ENCODE measurements around the gene GLMN.

DNA sequence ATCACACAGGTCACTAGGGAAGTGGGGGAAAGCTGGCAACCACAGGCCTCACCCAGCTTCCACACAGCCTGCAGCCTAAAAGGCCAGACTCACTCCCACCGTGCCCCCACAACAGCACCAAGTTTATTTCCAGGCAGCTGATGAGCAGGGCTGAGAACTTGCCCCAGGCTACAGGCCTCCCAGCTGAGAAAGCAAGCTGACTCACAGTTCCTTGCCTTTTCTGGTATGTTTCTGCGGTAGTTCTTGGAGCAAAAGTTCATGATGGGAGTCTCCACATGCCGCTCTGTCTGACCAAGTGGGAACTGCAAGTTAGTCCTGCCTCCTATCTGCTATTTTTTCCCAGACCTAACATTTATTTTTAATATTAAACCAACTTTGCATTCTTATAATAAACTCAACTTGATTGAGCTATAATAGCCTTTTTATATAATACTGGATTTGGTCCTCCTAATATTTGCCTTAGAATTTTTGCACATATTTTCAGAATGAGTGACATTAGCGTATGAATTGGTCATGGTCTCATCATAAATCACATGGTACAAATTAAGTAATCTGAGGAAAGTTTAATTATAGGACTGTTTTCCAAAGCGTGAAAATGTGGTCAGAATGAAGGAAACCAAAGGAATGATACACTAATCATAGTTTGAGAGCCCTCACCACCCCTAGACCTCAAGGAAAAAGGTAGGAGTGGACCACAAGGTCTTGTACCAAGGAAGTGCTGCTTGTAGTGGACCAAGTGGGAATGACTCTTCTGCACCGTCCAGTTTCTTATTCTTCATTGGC, 30.8 kb upstream of the GLMN start:
- TF ChIP-seq USF2 (IDR thresholded peaks at IDR 0.05) (no peak), POLR2A (IDR thresholded peaks at IDR 0.05; ENCODE audit: low read length) (no peak), MAX (IDR thresholded peaks at IDR 0.05) (no peak), EHMT2 (IDR thresholded peaks at IDR 0.05; ENCODE audit: low read depth) (no peak), RFX5 (IDR thresholded peaks at IDR 0.05) (no peak), PHF8 (IDR thresholded peaks at IDR 0.05; ENCODE audit: borderline replicate concordance, low read depth) (no peak), RNF2 (IDR thresholded peaks at IDR 0.05; ENCODE audit: borderline replicate concordance, low read depth) (no peak), RAD21 (conservative IDR thresholded peaks at IDR 0.05 in 1 of 2, IDR thresholded peaks at IDR 0.05 in 1 of 2) (no peak), NR3C1 (IDR thresholded peaks at IDR 0.05) (no peak)
- TF ChIP-seq, protein P1, sequence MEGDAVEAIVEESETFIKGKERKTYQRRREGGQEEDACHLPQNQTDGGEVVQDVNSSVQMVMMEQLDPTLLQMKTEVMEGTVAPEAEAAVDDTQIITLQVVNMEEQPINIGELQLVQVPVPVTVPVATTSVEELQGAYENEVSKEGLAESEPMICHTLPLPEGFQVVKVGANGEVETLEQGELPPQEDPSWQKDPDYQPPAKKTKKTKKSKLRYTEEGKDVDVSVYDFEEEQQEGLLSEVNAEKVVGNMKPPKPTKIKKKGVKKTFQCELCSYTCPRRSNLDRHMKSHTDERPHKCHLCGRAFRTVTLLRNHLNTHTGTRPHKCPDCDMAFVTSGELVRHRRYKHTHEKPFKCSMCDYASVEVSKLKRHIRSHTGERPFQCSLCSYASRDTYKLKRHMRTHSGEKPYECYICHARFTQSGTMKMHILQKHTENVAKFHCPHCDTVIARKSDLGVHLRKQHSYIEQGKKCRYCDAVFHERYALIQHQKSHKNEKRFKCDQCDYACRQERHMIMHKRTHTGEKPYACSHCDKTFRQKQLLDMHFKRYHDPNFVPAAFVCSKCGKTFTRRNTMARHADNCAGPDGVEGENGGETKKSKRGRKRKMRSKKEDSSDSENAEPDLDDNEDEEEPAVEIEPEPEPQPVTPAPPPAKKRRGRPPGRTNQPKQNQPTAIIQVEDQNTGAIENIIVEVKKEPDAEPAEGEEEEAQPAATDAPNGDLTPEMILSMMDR (IDR thresholded peaks at IDR 0.05), result no peak

Data from A549 (cell line).